HFFc6 (cell line): Measurements from ENCODE around the gene SDF2. TPM values are rescaled to one million over a fixed set of nuclear protein-coding genes. Genes with fewer than 3 reads are reported as not detected.

Source experiments
- DNase-seq: peaks from one replicate; pipeline ENCODE4 v3.0.0-alpha.2; 2018
- H3K27ac Mint-ChIP-seq: 2 replicates; pipeline ENCODE4 v1.8.0; 2020; ENCODE audit warnings: mild to moderate bottlenecking, mixed read lengths
- H3K27me3 Mint-ChIP-seq: 2 replicates; pipeline ENCODE4 v1.8.0; 2021; ENCODE audit warnings: mild to moderate bottlenecking, moderate library complexity, mixed read lengths; ENCODE audit not compliant: insufficient read depth
- H3K36me3 Mint-ChIP-seq: 2 replicates; pipeline ENCODE4 v1.8.0; 2021; ENCODE audit warnings: low read depth, mixed read lengths
- H3K4me1 Mint-ChIP-seq: 2 replicates; pipeline ENCODE4 v1.8.0; 2020; ENCODE audit warnings: low read depth, mixed read lengths
- H3K4me3 Mint-ChIP-seq: 2 replicates; pipeline ENCODE4 v1.8.0; 2020; ENCODE audit warnings: mild to moderate bottlenecking, moderate library complexity, mixed read lengths
- H3K9me3 Mint-ChIP-seq: 2 replicates; pipeline ENCODE4 v1.8.0; 2020; ENCODE audit warnings: mild to moderate bottlenecking, mixed read lengths
- CTCF ChIP-seq: fragments of 200-600 bp; sonication (generic); IDR thresholded peaks from 2 replicates; pipeline ENCODE4 v1.5.0; 2021; ENCODE audit warnings: antibody characterized with exemption, mild to moderate bottlenecking
- total RNA-seq, 6 experiments: library from RNA; stranded (reverse); fragmentation: NEBNext Ultra II Directional; extraction: Animal tissue kit (Norgen Biotek cat#: 25700); gene quantifications; 2 replicates in 1 of 6; 3 replicates in 5 of 6; pipeline ENCODE4 v1.2.3, GENCODE V29; 2021

SDF2 gene
- total RNA-seq, 6 experiments from 2014 or later = 65.8 to 96.8 (median 71.5) TPM

GRCh38 chr17:28675980-28676379 is 14.3 kb upstream of the SDF2 start:
- Mint-ChIP-seq H3K4me3 (no peak overlapping the region), H3K9me3 (no peaks in the 10 kb centered on the region), H3K36me3 (peaks cover 38% of the 10 kb centered on the region), H3K27me3 (peaks cover 2% of the 10 kb centered on the region), H3K4me1 (no peaks in the 10 kb centered on the region), H3K27ac (no peak overlapping the region; the same call in 1 of the 2 replicates)
- no peak for DNase-seq
- peak; percentile 35; the same call in 1 of the 2 replicates for TF ChIP-seq CTCF

- Mint-ChIP-seq H3K9me3 (no peaks in the 10 kb centered on the region), H3K27me3 (peaks cover 2% of the 10 kb centered on the region), H3K4me3 (no peak overlapping the region), H3K36me3 (peaks cover 38% of the 10 kb centered on the region), H3K27ac (no peak overlapping the region), H3K4me1 (no peaks in the 10 kb centered on the region)
- DNase-seq = no peak
- no peak for TF ChIP-seq CTCF
These were observed 13.8 kb upstream of the SDF2 start for GRCh38 chr17:28675490-28675889.

- H3K36me3 Mint-ChIP-seq = peaks cover 36% of the 10 kb centered on the region
- TF ChIP-seq CTCF = no peak
- H3K9me3 Mint-ChIP-seq = no peaks in the 10 kb centered on the region
- H3K27ac Mint-ChIP-seq = no peak overlapping the region
- H3K27me3 Mint-ChIP-seq = no peaks in the 10 kb centered on the region; the same call in 1 of the 2 replicates
- peaks cover 22% of the 10 kb centered on the region for H3K4me1 Mint-ChIP-seq
- no peak overlapping the region for H3K4me3 Mint-ChIP-seq
- no peak for DNase-seq
These were observed 8.2 kb upstream of the SDF2 start for GRCh38 chr17:28669918-28670317.

- peaks cover 42% of the 10 kb centered on the region for H3K4me1 Mint-ChIP-seq
- H3K9me3 Mint-ChIP-seq = no peaks in the 10 kb centered on the region
- TF ChIP-seq CTCF = no peak
- peaks cover 40% of the 10 kb centered on the region for H3K36me3 Mint-ChIP-seq
- no peak for DNase-seq
- H3K4me3 Mint-ChIP-seq = no peak overlapping the region
- no peaks in the 10 kb centered on the region; the same call in 1 of the 2 replicates for H3K27me3 Mint-ChIP-seq
- H3K27ac Mint-ChIP-seq = peak overlapping the region; percentile 34; the same call in 1 of the 2 replicates
These were observed 6.2 kb upstream of the SDF2 start for GRCh38 chr17:28667870-28668269.

GRCh38 chr17:28665994-28666393 is 4.3 kb upstream of the SDF2 start:
- no peak for DNase-seq
- H3K36me3 Mint-ChIP-seq = peaks cover 34% of the 10 kb centered on the region
- peak overlapping the region; percentile 25; the same call in 1 of the 2 replicates for H3K27ac Mint-ChIP-seq
- H3K27me3 Mint-ChIP-seq = peaks cover 6% of the 10 kb centered on the region
- H3K4me1 Mint-ChIP-seq = peaks cover 47% of the 10 kb centered on the region
- no peaks in the 10 kb centered on the region for H3K9me3 Mint-ChIP-seq
- no peak overlapping the region for H3K4me3 Mint-ChIP-seq
- no peak for TF ChIP-seq CTCF

- Mint-ChIP-seq H3K4me1 (peaks cover 59% of the 10 kb centered on the region), H3K4me3 (peak overlapping the region; percentile 99), H3K27me3 (peaks cover 6% of the 10 kb centered on the region), H3K27ac (peak overlapping the region; percentile 100), H3K9me3 (no peaks in the 10 kb centered on the region), H3K36me3 (peaks cover 43% of the 10 kb centered on the region)
- no peak for DNase-seq
- no peak for TF ChIP-seq CTCF
These were observed 2.0 kb upstream of the SDF2 start for GRCh38 chr17:28663723-28664122.
